Upper lobe of right lung (tissue), 1 donor: ENCODE results near the gene LRP3. TPM values are rescaled to one million over a fixed set of nuclear protein-coding genes. Genes with fewer than 3 reads are reported as not detected.

Experiments used
- ATAC-seq: fragments of 200-7000 bp; cut with Tn5 transposase; one replicate; pipeline ENCODE4 v1.9.1; 2020; ENCODE audit warnings: mild to moderate bottlenecking, moderate library complexity
- DNase-seq: peaks from one replicate; pipeline ENCODE4 v3.0.0-alpha.2; 2020
- H3K27ac ChIP-seq: fragments of 200-600 bp; one replicate; pipeline ENCODE4 v1.8.0; 2022
- H3K27me3 ChIP-seq: fragments of 200-600 bp; one replicate; pipeline ENCODE4 v1.8.0; 2022; ENCODE audit warnings: mild to moderate bottlenecking
- H3K36me3 ChIP-seq: fragments of 200-600 bp; one replicate; pipeline ENCODE4 v1.8.0; 2022
- H3K4me1 ChIP-seq: fragments of 200-600 bp; one replicate; pipeline ENCODE4 v1.8.0; 2022
- H3K4me3 ChIP-seq: fragments of 200-600 bp; one replicate; pipeline ENCODE4 v1.8.0; 2022; ENCODE audit warnings: mild to moderate bottlenecking
- H3K9me3 ChIP-seq: fragments of 200-600 bp; one replicate; pipeline ENCODE4 v1.8.0; 2022
- CTCF ChIP-seq: fragments of 200-600 bp; IDR thresholded peaks from one replicate; pipeline ENCODE4 v1.8.0; 2022; ENCODE audit warnings: antibody characterized with exemption
- intact Hi-C: fragments of 100-400 bp; cut with DNase I; formaldehyde crosslinking; loops from one replicate; pipeline ENCODE4 v1.11.0; 2022
- total RNA-seq: library from RNA; stranded (reverse); fragmentation: NEBNext Ultra II Directional; extraction: Animal tissue kit (Norgen Biotek cat#: 25700); gene quantifications from one replicate; pipeline ENCODE4 v1.2.1, GENCODE V29; 2021
- donor health status: DM: no; HTN: yes; CAD: no; lungs with severe emphysema.

LRP3 gene
- total RNA-seq, 1 donor from 2014 or later = 22.0 TPM

- Histone ChIP-seq H3K9me3 (peaks cover 3% of the 10 kb centered on the region), H3K4me3 (no peak overlapping the region), H3K27ac (no peak overlapping the region), H3K36me3 (no peaks in the 10 kb centered on the region), H3K4me1 (peaks cover 3% of the 10 kb centered on the region), H3K27me3 (no peaks in the 10 kb centered on the region)
- TF ChIP-seq CTCF = no peak
- intact Hi-C loops = no loop called here
- ATAC-seq = no peak
- no peak for DNase-seq
Observed at GRCh38 chr19:33256261-33256660, 62.1 kb downstream of the LRP3 start.

GRCh38 chr19:33257828-33258227 is 63.7 kb downstream of the LRP3 start:
- Histone ChIP-seq H3K27ac (no peak overlapping the region), H3K4me1 (peaks cover 9% of the 10 kb centered on the region), H3K9me3 (peaks cover 3% of the 10 kb centered on the region), H3K4me3 (no peak overlapping the region), H3K36me3 (no peaks in the 10 kb centered on the region), H3K27me3 (no peaks in the 10 kb centered on the region)
- no peak for TF ChIP-seq CTCF
- intact Hi-C loops = no loop called here
- no peak for DNase-seq
- ATAC-seq = no peak

Other genes starting within 250 kb of the LRP3 start
- gene CEP89, start 222.4 kb upstream of the LRP3 start, total RNA-seq = 19.3 TPM
- 0.90 TPM for gene FAAP24, start 222.1 kb upstream of the LRP3 start, total RNA-seq
- gene RHPN2, start 129.4 kb upstream of the LRP3 start, total RNA-seq = 9.7 TPM
- 7.0 TPM for gene GPATCH1, start 113.1 kb upstream of the LRP3 start, total RNA-seq
- gene WDR88, start 62.2 kb upstream of the LRP3 start, total RNA-seq = not detected
- gene SLC7A10, start 31.5 kb downstream of the LRP3 start, total RNA-seq = 1.1 TPM
- gene CEBPA, start 108.2 kb downstream of the LRP3 start, total RNA-seq = 59.1 TPM
- 32.3 TPM for gene CEBPG, start 179.4 kb downstream of the LRP3 start, total RNA-seq